AG04449 (cell line): ENCODE measurements around the gene SHISAL2B.

Experiments
- CTCF ChIA-PET: fragments of 350-600 bp; formaldehyde crosslinking; extraction: SDS; loops from one replicate; lab custom pipeline; 2021; ENCODE audit warnings: antibody characterized with exemption; lab: Yijun Ruan, JAX
- POLR2A ChIA-PET: fragments of 400-600, 350-600 bp; formaldehyde crosslinking; extraction: SDS; loops from one replicate; lab custom pipeline; 2020; ENCODE audit warnings: antibody characterized with exemption, inconsistent platforms; lab: Yijun Ruan, JAX
- DNase-seq: peaks from one replicate; pipeline ENCODE4 v3.0.0-alpha.2; 2010; ENCODE audit warnings: low read depth, low spot score
- H3K4me3 ChIP-seq: 2 replicates; pipeline ENCODE4 v1.5.1; 2011; ENCODE audit warnings: low read depth, mild to moderate bottlenecking, control low read depth, low read length
- TF ChIP-seq, protein P1 (sequence below): IDR thresholded peaks from one replicate; pipeline ENCODE4 v1.5.1; 2011; ENCODE audit warnings: mild to moderate bottlenecking, moderate library complexity, low read length, control low read depth, inconsistent platforms; ENCODE audit not compliant: insufficient read depth; ENCODE audit errors: missing control alignments

The SHISAL2B gene

DNA sequence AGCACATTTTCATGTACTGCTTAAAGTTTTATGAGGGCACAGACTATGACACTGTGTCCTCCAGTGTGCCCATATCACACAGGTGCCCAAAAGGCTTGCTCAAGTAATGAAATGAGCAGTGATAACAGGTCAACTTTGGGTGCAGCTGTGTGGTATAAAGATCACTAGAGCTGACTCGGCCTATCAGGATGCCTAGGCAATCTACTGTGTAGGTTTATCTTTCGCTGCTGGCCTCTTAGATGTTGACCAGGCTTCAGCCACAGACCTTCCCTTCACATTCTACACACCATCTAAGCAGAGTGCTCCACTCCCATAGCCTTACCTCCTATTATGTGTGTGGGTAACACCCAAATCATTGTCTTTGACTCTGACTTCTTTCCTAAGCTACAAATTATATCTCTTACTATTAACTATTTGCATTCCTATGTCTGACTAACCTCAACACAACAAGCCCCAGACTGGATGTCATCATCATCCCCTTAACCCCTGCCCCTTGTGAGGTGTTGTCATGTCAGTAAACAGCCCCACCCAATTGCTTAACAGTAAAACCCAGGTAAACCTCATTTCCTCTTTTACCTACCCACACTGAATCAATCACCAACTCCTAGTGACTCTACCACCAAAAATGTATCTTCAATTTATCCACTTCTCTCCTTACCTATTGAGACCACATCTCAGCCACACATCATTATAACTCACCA is 75.7 kb downstream of the SHISAL2B start:
- ChIA-PET CTCF (interaction anchor here (0.7 to 12.9 kb wide), 3 partner anchors 9 to 17 kb away, joined by 3 to 96 read pairs (median 4); no protein-coding TSS in a partner anchor), POLR2A (no interaction called here)
- no peak for DNase-seq
- TF ChIP-seq, protein P1, sequence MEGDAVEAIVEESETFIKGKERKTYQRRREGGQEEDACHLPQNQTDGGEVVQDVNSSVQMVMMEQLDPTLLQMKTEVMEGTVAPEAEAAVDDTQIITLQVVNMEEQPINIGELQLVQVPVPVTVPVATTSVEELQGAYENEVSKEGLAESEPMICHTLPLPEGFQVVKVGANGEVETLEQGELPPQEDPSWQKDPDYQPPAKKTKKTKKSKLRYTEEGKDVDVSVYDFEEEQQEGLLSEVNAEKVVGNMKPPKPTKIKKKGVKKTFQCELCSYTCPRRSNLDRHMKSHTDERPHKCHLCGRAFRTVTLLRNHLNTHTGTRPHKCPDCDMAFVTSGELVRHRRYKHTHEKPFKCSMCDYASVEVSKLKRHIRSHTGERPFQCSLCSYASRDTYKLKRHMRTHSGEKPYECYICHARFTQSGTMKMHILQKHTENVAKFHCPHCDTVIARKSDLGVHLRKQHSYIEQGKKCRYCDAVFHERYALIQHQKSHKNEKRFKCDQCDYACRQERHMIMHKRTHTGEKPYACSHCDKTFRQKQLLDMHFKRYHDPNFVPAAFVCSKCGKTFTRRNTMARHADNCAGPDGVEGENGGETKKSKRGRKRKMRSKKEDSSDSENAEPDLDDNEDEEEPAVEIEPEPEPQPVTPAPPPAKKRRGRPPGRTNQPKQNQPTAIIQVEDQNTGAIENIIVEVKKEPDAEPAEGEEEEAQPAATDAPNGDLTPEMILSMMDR = no peak
- no peak overlapping the region for H3K4me3 ChIP-seq

DNA sequence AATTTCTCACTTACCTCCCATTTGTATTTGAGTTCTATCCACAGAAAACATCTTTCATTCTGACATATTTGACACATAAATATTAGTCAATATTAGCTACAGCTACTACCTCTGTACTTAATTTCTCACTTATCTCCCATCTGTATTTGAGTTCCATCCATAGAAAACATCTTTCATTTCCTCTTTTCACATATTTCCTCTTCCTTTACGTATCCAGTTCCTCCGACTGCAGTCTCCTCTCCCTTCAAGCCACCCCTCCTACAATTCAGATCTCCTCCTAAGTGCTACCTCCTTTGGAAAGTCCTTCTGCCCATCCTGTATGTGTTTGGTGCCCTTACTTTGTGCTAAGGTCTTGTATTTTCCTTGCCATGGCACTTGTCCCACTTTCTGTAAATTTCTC is 76.6 kb downstream of the SHISAL2B start:
- ChIA-PET POLR2A (no interaction called here), CTCF (interaction anchor here (0.7 to 12.9 kb wide), 4 partner anchors 9 to 132 kb away, joined by 3 to 96 read pairs (median 14); no protein-coding TSS in a partner anchor)
- TF ChIP-seq, protein P1 = no peak
- H3K4me3 ChIP-seq = peak overlapping the region; percentile 92
- DNase-seq = no peak
